ENCODE results near the gene ZNF473. TPM values are rescaled to one million over a fixed set of nuclear protein-coding genes. Genes with fewer than 3 reads are reported as not detected.
A peak's percentile ranks its signal among the peaks of the same experiment; 100 is the strongest.

ZNF473 gene
- total RNA-seq, 1 donor, result 8.3 TPM

- no peaks in the 10 kb centered on the region for H3K27me3 ChIP-seq (ENCODE audit: insufficient read depth, low read length)
- TF ChIP-seq CTCF (IDR thresholded peaks at IDR 0.05; ENCODE audit: extremely low read depth, low read depth, low read length), result no peak
- no peak overlapping the region for H2AFZ ChIP-seq (ENCODE audit: low read length)
- peaks cover 53% of the 10 kb centered on the region for H4K20me1 ChIP-seq (ENCODE audit: insufficient read depth, low read length)
- peak; percentile 99 for DNase-seq (ENCODE audit: insufficient read length, low spot score, missing footprints)
- H3K36me3 ChIP-seq (ENCODE audit: insufficient read depth, low read length), result peaks cover 70% of the 10 kb centered on the region
- peak overlapping the region; percentile 52 for H3K4me2 ChIP-seq (ENCODE audit: insufficient read depth, low read length)
- no peak overlapping the region for H3K4me3 ChIP-seq (ENCODE audit: insufficient read depth, low read length)
- peak overlapping the region; percentile 26 for H3K27ac ChIP-seq (ENCODE audit: low read depth, low read length)
- H3K9me3 ChIP-seq (ENCODE audit: low read depth, low read length), result no peaks in the 10 kb centered on the region
- peaks cover 11% of the 10 kb centered on the region for H3K4me1 ChIP-seq (ENCODE audit: insufficient read depth, low read length)
- peaks cover 4% of the 10 kb centered on the region for H3K79me2 ChIP-seq (ENCODE audit: insufficient read depth, low read length)
Measured at GRCh38 chr19:50003810-50004419, 21.9 kb upstream of the ZNF473 start.

- H4K20me1 ChIP-seq (ENCODE audit: insufficient read depth, low read length), result peaks cover 44% of the 10 kb centered on the region
- peaks cover 67% of the 10 kb centered on the region for H3K36me3 ChIP-seq (ENCODE audit: insufficient read depth, low read length)
- no peak overlapping the region for H3K27ac ChIP-seq (ENCODE audit: low read depth, low read length)
Measured at GRCh38 chr19:50005428-50005827, 20.4 kb upstream of the ZNF473 start.

GRCh38 chr19:50007170-50007569, 18.6 kb upstream of the ZNF473 start:
- Histone ChIP-seq H2AFZ (ENCODE audit: low read length) (no peak overlapping the region), H3K4me3 (ENCODE audit: insufficient read depth, low read length) (no peak overlapping the region), H4K20me1 (ENCODE audit: insufficient read depth, low read length) (peaks cover 30% of the 10 kb centered on the region), H3K27ac (ENCODE audit: low read depth, low read length) (no peak overlapping the region), H3K27me3 (ENCODE audit: insufficient read depth, low read length) (no peaks in the 10 kb centered on the region), H3K9me3 (ENCODE audit: low read depth, low read length) (no peaks in the 10 kb centered on the region), H3K79me2 (ENCODE audit: insufficient read depth, low read length) (peaks cover 4% of the 10 kb centered on the region), H3K4me1 (ENCODE audit: insufficient read depth, low read length) (peaks cover 11% of the 10 kb centered on the region), H3K4me2 (ENCODE audit: insufficient read depth, low read length) (no peak overlapping the region), H3K36me3 (ENCODE audit: insufficient read depth, low read length) (peaks cover 59% of the 10 kb centered on the region)
- TF ChIP-seq CTCF (IDR thresholded peaks at IDR 0.05; ENCODE audit: extremely low read depth, low read depth, low read length), result no peak
- no peak for DNase-seq (ENCODE audit: insufficient read length, low spot score, missing footprints)

More at GRCh38 chr19:50005428-50005827, 20.4 kb upstream of the ZNF473 start:
- H3K4me3 ChIP-seq (ENCODE audit: insufficient read depth, low read length), result no peak overlapping the region
- H3K79me2 ChIP-seq (ENCODE audit: insufficient read depth, low read length), result peaks cover 4% of the 10 kb centered on the region
- H3K4me1 ChIP-seq (ENCODE audit: insufficient read depth, low read length), result peaks cover 11% of the 10 kb centered on the region
- no peaks in the 10 kb centered on the region for H3K9me3 ChIP-seq (ENCODE audit: low read depth, low read length)
- no peaks in the 10 kb centered on the region for H3K27me3 ChIP-seq (ENCODE audit: insufficient read depth, low read length)
- TF ChIP-seq CTCF (IDR thresholded peaks at IDR 0.05; ENCODE audit: extremely low read depth, low read depth, low read length), result no peak
- no peak overlapping the region for H3K4me2 ChIP-seq (ENCODE audit: insufficient read depth, low read length)
- DNase-seq (ENCODE audit: insufficient read length, low spot score, missing footprints), result no peak
- H2AFZ ChIP-seq (ENCODE audit: low read length), result no peak overlapping the region

GRCh38 chr19:50007947-50008346, 17.9 kb upstream of the ZNF473 start:
- no peak for DNase-seq (ENCODE audit: insufficient read length, low spot score, missing footprints)

More at GRCh38 chr19:50007947-50008346, 17.9 kb upstream of the ZNF473 start:
- no peak overlapping the region for H3K4me3 ChIP-seq (ENCODE audit: insufficient read depth, low read length)
- no peak overlapping the region for H3K27ac ChIP-seq (ENCODE audit: low read depth, low read length)
- H3K27me3 ChIP-seq (ENCODE audit: insufficient read depth, low read length), result no peaks in the 10 kb centered on the region
- no peaks in the 10 kb centered on the region for H3K9me3 ChIP-seq (ENCODE audit: low read depth, low read length)
- H3K79me2 ChIP-seq (ENCODE audit: insufficient read depth, low read length), result peaks cover 4% of the 10 kb centered on the region
- H4K20me1 ChIP-seq (ENCODE audit: insufficient read depth, low read length), result peaks cover 22% of the 10 kb centered on the region
- peaks cover 11% of the 10 kb centered on the region for H3K4me1 ChIP-seq (ENCODE audit: insufficient read depth, low read length)
- peaks cover 59% of the 10 kb centered on the region for H3K36me3 ChIP-seq (ENCODE audit: insufficient read depth, low read length)
- no peak for TF ChIP-seq CTCF (IDR thresholded peaks at IDR 0.05; ENCODE audit: extremely low read depth, low read depth, low read length)
- H3K4me2 ChIP-seq (ENCODE audit: insufficient read depth, low read length), result no peak overlapping the region
- no peak overlapping the region for H2AFZ ChIP-seq (ENCODE audit: low read length)
